B cell (primary cell): Measurements from ENCODE around the gene POLR2A.

Experiments used
- EZH2 ChIP-seq: IDR thresholded peaks from 2 replicates; pipeline ENCODE4 v1.6.1; 2012; ENCODE audit warnings: borderline replicate concordance, low read depth, mild to moderate bottlenecking, moderate library complexity, low read length; ENCODE audit not compliant: insufficient read depth, poor library complexity, severe bottlenecking
- TF ChIP-seq, protein P1 (sequence below): fragments of 200-600 bp; IDR thresholded peaks from one replicate; pipeline ENCODE4 v1.8.0; 2022; ENCODE audit warnings: antibody characterized with exemption, mild to moderate bottlenecking

DNA sequence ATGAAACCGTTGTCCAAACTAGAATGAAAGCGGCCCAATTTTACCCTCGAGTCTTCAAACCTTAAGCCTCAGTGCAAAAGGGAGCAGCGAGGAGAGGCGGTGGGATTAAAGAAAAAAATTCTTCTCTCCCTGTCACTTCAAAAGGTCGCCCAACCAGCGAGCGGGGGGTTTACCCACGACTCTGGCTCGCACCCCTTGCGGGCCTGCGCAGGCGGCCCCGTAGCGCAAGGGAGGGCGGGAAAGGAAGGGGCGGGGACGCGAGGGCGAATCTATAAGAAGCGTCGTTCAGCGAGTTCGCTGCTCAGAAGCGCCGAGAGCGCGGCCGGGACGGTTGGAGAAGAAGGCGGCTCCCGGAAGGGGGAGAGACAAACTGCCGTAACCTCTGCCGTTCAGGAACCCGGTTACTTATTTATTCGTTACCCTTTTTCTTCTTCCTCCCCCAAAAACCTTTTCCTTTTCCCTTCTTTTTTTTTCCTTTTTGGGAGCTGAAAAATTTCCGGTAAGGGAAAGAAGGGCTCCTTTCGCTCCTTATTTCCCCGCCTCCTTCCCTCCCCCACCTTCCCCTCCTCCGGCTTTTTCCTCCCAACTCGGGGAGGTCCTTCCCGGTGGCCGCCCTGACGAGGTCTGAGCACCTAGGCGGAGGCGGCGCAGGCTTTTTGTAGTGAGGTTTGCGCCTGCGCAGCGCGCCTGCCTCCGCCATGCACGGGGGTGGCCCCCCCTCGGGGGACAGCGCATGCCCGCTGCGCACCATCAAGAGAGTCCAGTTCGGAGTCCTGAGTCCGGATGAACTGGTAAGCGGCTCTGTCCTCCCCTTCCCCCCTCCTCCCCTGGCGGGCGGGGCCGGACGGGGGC, at the start of gene POLR2A:
- TF ChIP-seq, protein P1, sequence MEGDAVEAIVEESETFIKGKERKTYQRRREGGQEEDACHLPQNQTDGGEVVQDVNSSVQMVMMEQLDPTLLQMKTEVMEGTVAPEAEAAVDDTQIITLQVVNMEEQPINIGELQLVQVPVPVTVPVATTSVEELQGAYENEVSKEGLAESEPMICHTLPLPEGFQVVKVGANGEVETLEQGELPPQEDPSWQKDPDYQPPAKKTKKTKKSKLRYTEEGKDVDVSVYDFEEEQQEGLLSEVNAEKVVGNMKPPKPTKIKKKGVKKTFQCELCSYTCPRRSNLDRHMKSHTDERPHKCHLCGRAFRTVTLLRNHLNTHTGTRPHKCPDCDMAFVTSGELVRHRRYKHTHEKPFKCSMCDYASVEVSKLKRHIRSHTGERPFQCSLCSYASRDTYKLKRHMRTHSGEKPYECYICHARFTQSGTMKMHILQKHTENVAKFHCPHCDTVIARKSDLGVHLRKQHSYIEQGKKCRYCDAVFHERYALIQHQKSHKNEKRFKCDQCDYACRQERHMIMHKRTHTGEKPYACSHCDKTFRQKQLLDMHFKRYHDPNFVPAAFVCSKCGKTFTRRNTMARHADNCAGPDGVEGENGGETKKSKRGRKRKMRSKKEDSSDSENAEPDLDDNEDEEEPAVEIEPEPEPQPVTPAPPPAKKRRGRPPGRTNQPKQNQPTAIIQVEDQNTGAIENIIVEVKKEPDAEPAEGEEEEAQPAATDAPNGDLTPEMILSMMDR, result no peak
- TF ChIP-seq EZH2, result no peak
